SU-DHL-6 (cell line): Measurements from ENCODE around the gene DPP6.

Experiments used
- H2AFZ ChIP-seq: fragments of 200-600 bp; sonication (generic); 2 replicates; pipeline ENCODE4 v1.6.1; 2014; ENCODE audit warnings: low read depth, mild to moderate bottlenecking, moderate library complexity, mixed read lengths, antibody characterized with exemption, low read length; ENCODE audit not compliant: severe bottlenecking
- H3F3A ChIP-seq: fragments of 200-600 bp; shearing (Covaris generic); 2 replicates; pipeline ENCODE4 v1.6.0; 2016; ENCODE audit warnings: antibody characterized with exemption, mild to moderate bottlenecking; ENCODE audit not compliant: insufficient read depth
- H3K27ac ChIP-seq: fragments of 200-600 bp; sonication (generic); 2 replicates; pipeline ENCODE4 v1.5.1; 2016; ENCODE audit warnings: low read depth, mild to moderate bottlenecking, low read length, moderate library complexity, mixed read lengths
- H3K27me3 ChIP-seq: fragments of 200-600 bp; sonication (generic), shearing (Covaris generic); 2 replicates; pipeline ENCODE4 v1.6.0; 2014; ENCODE audit warnings: mild to moderate bottlenecking, low read length
- H3K36me3 ChIP-seq: fragments of 200-600 bp; sonication (generic); 2 replicates; pipeline ENCODE4 v1.6.1; 2014; ENCODE audit warnings: mild to moderate bottlenecking, low read length, mixed read lengths
- H3K4me2 ChIP-seq: fragments of 300-600, 200-600 bp; shearing (Covaris generic), sonication (generic); 2 replicates; pipeline ENCODE4 v1.6.0; 2014; ENCODE audit warnings: low read length, low read depth, mild to moderate bottlenecking; ENCODE audit not compliant: poor library complexity, severe bottlenecking
- H3K4me3 ChIP-seq: fragments of 200-600 bp; sonication (generic); 2 replicates; pipeline ENCODE4 v1.5.1; 2014; ENCODE audit warnings: antibody characterized with exemption, low read length, mild to moderate bottlenecking, mixed read lengths; ENCODE audit not compliant: insufficient read depth, poor library complexity, severe bottlenecking
- H3K79me2 ChIP-seq: fragments of 200-600 bp; sonication (generic); 2 replicates; pipeline ENCODE4 v1.6.1; 2014; ENCODE audit warnings: mild to moderate bottlenecking, low read length, moderate library complexity; ENCODE audit not compliant: insufficient read depth
- H3K9ac ChIP-seq: fragments of 200-600 bp; sonication (generic); 2 replicates; pipeline ENCODE4 v1.7.0; 2014; ENCODE audit warnings: mild to moderate bottlenecking, low read length
- H3K9me2 ChIP-seq: fragments of 200-600 bp; sonication (generic); replicated peaks from 2 replicates; pipeline ENCODE4 v1.6.1; 2014; ENCODE audit warnings: low read length; ENCODE audit not compliant: insufficient read depth
- H3K9me3 ChIP-seq: fragments of 200-600 bp; sonication (generic); 2 replicates; pipeline ENCODE4 v1.6.1; 2014; ENCODE audit warnings: low read length, mixed read lengths; ENCODE audit not compliant: insufficient read depth
- H4K20me1 ChIP-seq: fragments of 200-600 bp; sonication (generic); 2 replicates; pipeline ENCODE4 v1.6.1; 2014; ENCODE audit warnings: low read depth, mild to moderate bottlenecking, antibody characterized with exemption, low read length, moderate library complexity, mixed read lengths
- CTCF ChIP-seq: fragments of 200-600 bp; sonication (generic); IDR thresholded peaks from one replicate; pipeline ENCODE4 v1.5.1; 2017; ENCODE audit warnings: antibody characterized with exemption, mild to moderate bottlenecking, low read length, moderate library complexity; ENCODE audit not compliant: insufficient read depth, poor library complexity, severe bottlenecking
- EZH2phosphoT487 ChIP-seq: fragments of 200-600 bp; sonication (generic), shearing (Covaris generic); conservative IDR thresholded peaks from 2 replicates; pipeline ENCODE4 v1.6.1; 2018; ENCODE audit warnings: mild to moderate bottlenecking, antibody characterized with exemption, low read length, moderate library complexity, mixed read lengths

Gene DPP6

GRCh38 chr7:154584352-154585252 is 532.4 kb downstream of the DPP6 start:
- Histone ChIP-seq H3K27me3 (no peaks in the 10 kb centered on the region), H2AFZ (no peak overlapping the region), H4K20me1 (no peaks in the 10 kb centered on the region), H3K4me3 (no peak overlapping the region), H3K9me3 (no peaks in the 10 kb centered on the region), H3K79me2 (no peaks in the 10 kb centered on the region), H3K9me2 (no peaks in the 10 kb centered on the region), H3K4me2 (no peak overlapping the region), H3K9ac (no peak overlapping the region), H3F3A (no peaks in the 10 kb centered on the region), H3K36me3 (no peaks in the 10 kb centered on the region), H3K27ac (no peak overlapping the region)
- TF ChIP-seq CTCF (no peak), EZH2phosphoT487 (no peak)

- Histone ChIP-seq H3K4me2 (no peak overlapping the region), H3K36me3 (no peaks in the 10 kb centered on the region), H2AFZ (no peak overlapping the region), H3K79me2 (no peaks in the 10 kb centered on the region), H3K27ac (no peak overlapping the region), H3K9me3 (no peaks in the 10 kb centered on the region), H3K9ac (no peak overlapping the region), H3F3A (no peaks in the 10 kb centered on the region), H4K20me1 (no peaks in the 10 kb centered on the region), H3K9me2 (no peaks in the 10 kb centered on the region), H3K27me3 (no peaks in the 10 kb centered on the region), H3K4me3 (no peak overlapping the region)
- TF ChIP-seq CTCF: no peak
- no peak for TF ChIP-seq EZH2phosphoT487
These were observed 535.6 kb downstream of the DPP6 start for GRCh38 chr7:154587792-154588191.

- Histone ChIP-seq H3K9ac (no peak overlapping the region), H4K20me1 (no peaks in the 10 kb centered on the region), H3F3A (no peaks in the 10 kb centered on the region), H3K27me3 (no peaks in the 10 kb centered on the region), H2AFZ (no peak overlapping the region), H3K27ac (no peak overlapping the region), H3K36me3 (no peaks in the 10 kb centered on the region), H3K4me3 (no peak overlapping the region), H3K9me3 (no peaks in the 10 kb centered on the region), H3K9me2 (no peaks in the 10 kb centered on the region), H3K4me2 (no peak overlapping the region), H3K79me2 (no peaks in the 10 kb centered on the region)
- no peak for TF ChIP-seq EZH2phosphoT487
- no peak for TF ChIP-seq CTCF
These were observed 539.3 kb downstream of the DPP6 start for GRCh38 chr7:154591544-154591943.
